H9 (cell line): Measurements from ENCODE around the gene SLC52A3. TPM values are rescaled to one million over a fixed set of nuclear protein-coding genes. Genes with fewer than 3 reads are reported as not detected.

Experiments used
- DNase-seq: peaks from one replicate; pipeline ENCODE4 v3.0.0-alpha.2; 2017
- H2AFZ ChIP-seq: one replicate; pipeline ENCODE4 v1.6.1; 2013; ENCODE audit warnings: mild to moderate bottlenecking, low read length, control low read depth, moderate library complexity
- H2AK5ac ChIP-seq: 2 replicates; pipeline ENCODE4 v1.6.1; 2013; ENCODE audit warnings: low read length, control low read depth, mixed read lengths; ENCODE audit not compliant: insufficient read length
- H2BK120ac ChIP-seq: one replicate; pipeline ENCODE4 v1.6.1; 2013; ENCODE audit warnings: low read depth, mild to moderate bottlenecking, low read length, control low read depth, inconsistent platforms; ENCODE audit not compliant: poor library complexity, severe bottlenecking
- H2BK12ac ChIP-seq: 2 replicates; pipeline ENCODE4 v1.6.1; 2013; ENCODE audit warnings: low read length, control low read depth, mixed read lengths, low read depth; ENCODE audit not compliant: insufficient read length
- H2BK15ac ChIP-seq: 2 replicates; pipeline ENCODE4 v1.6.1; 2013; ENCODE audit warnings: low read depth, low read length, control low read depth
- H2BK20ac ChIP-seq: one replicate; pipeline ENCODE4 v1.6.1; 2013; ENCODE audit warnings: low read depth, mild to moderate bottlenecking, low read length, control low read depth, inconsistent platforms; ENCODE audit not compliant: poor library complexity, severe bottlenecking
- H2BK5ac ChIP-seq: 2 replicates; pipeline ENCODE4 v1.6.1; 2013; ENCODE audit warnings: low read length, control low read depth, mixed read lengths; ENCODE audit not compliant: insufficient read length
- H3K14ac ChIP-seq: 2 replicates; pipeline ENCODE4 v1.6.1; 2013; ENCODE audit warnings: low read length, control low read depth; ENCODE audit not compliant: insufficient read depth
- H3K18ac ChIP-seq: 2 replicates; pipeline ENCODE4 v1.6.1; 2013; ENCODE audit warnings: low read depth, mild to moderate bottlenecking, mixed read lengths, low read length, control low read depth; ENCODE audit not compliant: insufficient read length
- H3K23ac ChIP-seq: 2 replicates; pipeline ENCODE4 v1.6.1; 2013; ENCODE audit warnings: low read length, control low read depth, mixed read lengths, low read depth; ENCODE audit not compliant: insufficient read length
- H3K23me2 ChIP-seq: 2 replicates; pipeline ENCODE4 v1.6.1; 2013; ENCODE audit warnings: low read depth, mild to moderate bottlenecking, mixed read lengths, low read length, control low read depth; ENCODE audit not compliant: insufficient read length, poor library complexity, severe bottlenecking
- H3K27ac ChIP-seq: 2 replicates; pipeline ENCODE4 v1.5.1; 2013; ENCODE audit warnings: low read length, control low read depth, mixed read lengths, low read depth; ENCODE audit not compliant: insufficient read length
- H3K27me3 ChIP-seq: 2 replicates; pipeline ENCODE4 v1.6.1; 2013; ENCODE audit warnings: low read length, control low read depth, inconsistent platforms; ENCODE audit not compliant: insufficient read depth
- H3K4ac ChIP-seq: 2 replicates; pipeline ENCODE4 v1.6.1; 2013; ENCODE audit warnings: low read depth, mild to moderate bottlenecking, control low read depth, inconsistent platforms, low read length, moderate library complexity
- H3K4me1 ChIP-seq: 2 replicates; pipeline ENCODE4 v1.6.1; 2013; ENCODE audit warnings: low read length, control low read depth, inconsistent platforms; ENCODE audit not compliant: insufficient read depth
- H3K4me2 ChIP-seq: 2 replicates; pipeline ENCODE4 v1.6.1; 2013; ENCODE audit warnings: low read length, control low read depth, mixed read lengths; ENCODE audit not compliant: insufficient read length, insufficient read depth
- H3K56ac ChIP-seq: 2 replicates; pipeline ENCODE4 v1.6.1; 2013; ENCODE audit warnings: low read depth, mild to moderate bottlenecking, mixed read lengths, low read length, control low read depth; ENCODE audit not compliant: insufficient read length
- H3K79me1 ChIP-seq: 2 replicates; pipeline ENCODE4 v1.6.1; 2013; ENCODE audit warnings: low read depth, mild to moderate bottlenecking, moderate library complexity, low read length, control low read depth, inconsistent platforms; ENCODE audit not compliant: insufficient read depth, poor library complexity, severe bottlenecking
- H3K79me2 ChIP-seq: 2 replicates; pipeline ENCODE4 v1.6.1; 2013; ENCODE audit warnings: low read length, control low read depth, inconsistent platforms; ENCODE audit not compliant: insufficient read depth
- H3K9ac ChIP-seq: 2 replicates; pipeline ENCODE4 v1.6.1; 2013; ENCODE audit warnings: low read length, control low read depth, mixed read lengths; ENCODE audit not compliant: insufficient read length; ENCODE audit errors: extremely low read depth
- H3K9me3 ChIP-seq: one replicate; pipeline ENCODE4 v1.6.1; 2013; ENCODE audit warnings: low read depth, low read length, inconsistent platforms; ENCODE audit not compliant: control insufficient read depth
- H3T11ph ChIP-seq: one replicate; pipeline ENCODE4 v1.6.1; 2013; ENCODE audit warnings: mild to moderate bottlenecking, low read length, control low read depth, inconsistent platforms
- H4K20me1 ChIP-seq: one replicate; pipeline ENCODE4 v1.6.1; 2013; ENCODE audit not compliant: control insufficient read depth, insufficient read length, insufficient read depth
- H4K5ac ChIP-seq: 2 replicates; pipeline ENCODE4 v1.6.1; 2013; ENCODE audit warnings: low read depth, mild to moderate bottlenecking, mixed read lengths, low read length, control low read depth; ENCODE audit not compliant: insufficient read length
- H4K8ac ChIP-seq: replicated peaks from 2 replicates; pipeline ENCODE4 v1.6.1; 2013; ENCODE audit warnings: low read length, control low read depth, mixed read lengths, low read depth; ENCODE audit not compliant: insufficient read length
- H4K91ac ChIP-seq: 2 replicates; pipeline ENCODE4 v1.6.1; 2013; ENCODE audit warnings: low read depth, mild to moderate bottlenecking, moderate library complexity, mixed read lengths, low read length, control low read depth; ENCODE audit not compliant: insufficient read length
- H3K27ac Mint-ChIP-seq, 3 experiments: 2 replicates in 2 of 3; 3 replicates in 1 of 3; pipeline ENCODE4 v1.8.0; 2020 to 2021; ENCODE audit warnings: mixed read lengths in 3 of 3, mild to moderate bottlenecking in 1 of 3, moderate library complexity in 1 of 3
- H3K27me3 Mint-ChIP-seq: 2 replicates; pipeline ENCODE4 v1.8.0; 2021; ENCODE audit warnings: low read depth, mild to moderate bottlenecking, moderate library complexity, mixed read lengths
- H3K36me3 Mint-ChIP-seq, 3 experiments: 2 replicates in 2 of 3; 3 replicates in 1 of 3; pipeline ENCODE4 v1.8.0; 2020 to 2021; ENCODE audit warnings: low read depth in 3 of 3, mixed read lengths in 3 of 3; ENCODE audit not compliant: insufficient read depth in 1 of 3
- H3K4me1 Mint-ChIP-seq, 2 experiments: 2 replicates each; pipeline ENCODE4 v1.8.0; 2020; ENCODE audit warnings: mixed read lengths in 2 of 2
- H3K4me3 Mint-ChIP-seq, 2 experiments: 2 replicates in 1 of 2; 3 replicates in 1 of 2; pipeline ENCODE4 v1.8.0; 2020 to 2021; ENCODE audit warnings: mild to moderate bottlenecking in 2 of 2, mixed read lengths in 2 of 2, moderate library complexity in 1 of 2
- H3K9me3 Mint-ChIP-seq, 2 experiments: 2 replicates in 1 of 2; 3 replicates in 1 of 2; pipeline ENCODE4 v1.8.0; 2020; ENCODE audit warnings: mild to moderate bottlenecking in 2 of 2, mixed read lengths in 2 of 2, moderate library complexity in 1 of 2
- WGBS: extraction: QIAGEN DNeasy Blood & Tissue Kit; methylation state at CpG from one replicate; pipeline ENCODE4 v1.1.7; 2013; ENCODE audit warnings: missing lambda C conversion rate, low lambda C conversion rate, mixed read lengths; ENCODE audit not compliant: insufficient read length; ENCODE audit errors: extremely low coverage; 5-methylcytosine and 5-hydroxymethylcytosine counted together
- total RNA-seq: library from RNA; stranded (reverse); gene quantifications from 2 replicates; pipeline ENCODE4 v1.2.1, GENCODE V29; 2021
- TF ChIP-seq, protein P1 (sequence below): fragments of 200-600 bp; sonication (generic); conservative IDR thresholded peaks from 3 replicates; pipeline ENCODE4 v1.8.0; 2021; ENCODE audit warnings: antibody characterized with exemption, mild to moderate bottlenecking

Gene SLC52A3
- total RNA-seq, 1 experiment from 2014 or later: 3.3 TPM

DNA sequence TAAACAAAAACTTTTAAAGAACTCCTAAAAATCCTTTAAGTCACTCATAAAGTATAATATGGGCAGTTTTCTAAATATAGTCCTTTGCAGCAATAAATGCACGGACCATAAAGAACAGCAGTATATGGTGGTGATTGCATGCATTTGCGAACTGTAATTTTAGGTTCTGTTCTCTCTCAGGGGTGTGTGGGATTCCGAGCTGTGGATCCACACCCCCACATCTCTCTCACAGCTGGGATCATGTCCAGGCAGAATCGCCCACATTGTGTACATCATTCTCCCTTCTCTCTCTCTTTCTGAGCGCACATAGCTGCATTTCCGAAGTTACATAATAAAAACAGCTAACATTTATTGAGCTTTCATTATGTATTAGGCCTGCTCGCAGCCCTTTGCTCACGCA lies 28.6 kb downstream of the SLC52A3 start:
- peaks cover 26% of the 10 kb centered on the region for H3K27me3 Mint-ChIP-seq

More for the DNA sequence above, 28.6 kb downstream of the SLC52A3 start:
- Histone ChIP-seq H3K79me1 (no peaks in the 10 kb centered on the region), H4K8ac (no peak overlapping the region), H3K27me3 (no peaks in the 10 kb centered on the region), H3K9ac (no peak overlapping the region), H3K4me2 (no peak overlapping the region), H2BK120ac (no peak overlapping the region), H3K4me1 (no peaks in the 10 kb centered on the region), H2BK5ac (no peak overlapping the region), H3K56ac (no peak overlapping the region), H2AK5ac (no peak overlapping the region), H3K23ac (no peak overlapping the region), H3K9me3 (peaks cover 3% of the 10 kb centered on the region), H3K4ac (no peak overlapping the region), H3K23me2 (no peaks in the 10 kb centered on the region), H3K18ac (no peak overlapping the region), H3K79me2 (no peaks in the 10 kb centered on the region), H2BK12ac (no peak overlapping the region), H2BK20ac (no peak overlapping the region), H2AFZ (no peak overlapping the region), H3K27ac (no peak overlapping the region), H2BK15ac (no peak overlapping the region), H3T11ph (no peak overlapping the region), H4K91ac (no peak overlapping the region), H3K14ac (no peak overlapping the region), H4K20me1 (no peaks in the 10 kb centered on the region), H4K5ac (no peak overlapping the region)
- TF ChIP-seq, protein P1, sequence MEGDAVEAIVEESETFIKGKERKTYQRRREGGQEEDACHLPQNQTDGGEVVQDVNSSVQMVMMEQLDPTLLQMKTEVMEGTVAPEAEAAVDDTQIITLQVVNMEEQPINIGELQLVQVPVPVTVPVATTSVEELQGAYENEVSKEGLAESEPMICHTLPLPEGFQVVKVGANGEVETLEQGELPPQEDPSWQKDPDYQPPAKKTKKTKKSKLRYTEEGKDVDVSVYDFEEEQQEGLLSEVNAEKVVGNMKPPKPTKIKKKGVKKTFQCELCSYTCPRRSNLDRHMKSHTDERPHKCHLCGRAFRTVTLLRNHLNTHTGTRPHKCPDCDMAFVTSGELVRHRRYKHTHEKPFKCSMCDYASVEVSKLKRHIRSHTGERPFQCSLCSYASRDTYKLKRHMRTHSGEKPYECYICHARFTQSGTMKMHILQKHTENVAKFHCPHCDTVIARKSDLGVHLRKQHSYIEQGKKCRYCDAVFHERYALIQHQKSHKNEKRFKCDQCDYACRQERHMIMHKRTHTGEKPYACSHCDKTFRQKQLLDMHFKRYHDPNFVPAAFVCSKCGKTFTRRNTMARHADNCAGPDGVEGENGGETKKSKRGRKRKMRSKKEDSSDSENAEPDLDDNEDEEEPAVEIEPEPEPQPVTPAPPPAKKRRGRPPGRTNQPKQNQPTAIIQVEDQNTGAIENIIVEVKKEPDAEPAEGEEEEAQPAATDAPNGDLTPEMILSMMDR: no peak
- DNase-seq: no peak
- no CpG with 5 or more reads among the region's 8 CpGs for WGBS
- Mint-ChIP-seq H3K4me3 (no peak overlapping the region), H3K9me3 (peaks cover 3 to 10% of the 10 kb centered on the region in 2 experiments), H3K4me1 (peaks cover 2 to 4% of the 10 kb centered on the region in 2 experiments; a peak in 3 of 4 replicates), H3K36me3 (peaks cover 0 to 3% (median 2%) of the 10 kb centered on the region in 3 experiments; a peak in 3 of 7 replicates), H3K27ac (no peak overlapping the region)
